ENCODE data around the gene B4GALNT1.

B4GALNT1 gene

DNA sequence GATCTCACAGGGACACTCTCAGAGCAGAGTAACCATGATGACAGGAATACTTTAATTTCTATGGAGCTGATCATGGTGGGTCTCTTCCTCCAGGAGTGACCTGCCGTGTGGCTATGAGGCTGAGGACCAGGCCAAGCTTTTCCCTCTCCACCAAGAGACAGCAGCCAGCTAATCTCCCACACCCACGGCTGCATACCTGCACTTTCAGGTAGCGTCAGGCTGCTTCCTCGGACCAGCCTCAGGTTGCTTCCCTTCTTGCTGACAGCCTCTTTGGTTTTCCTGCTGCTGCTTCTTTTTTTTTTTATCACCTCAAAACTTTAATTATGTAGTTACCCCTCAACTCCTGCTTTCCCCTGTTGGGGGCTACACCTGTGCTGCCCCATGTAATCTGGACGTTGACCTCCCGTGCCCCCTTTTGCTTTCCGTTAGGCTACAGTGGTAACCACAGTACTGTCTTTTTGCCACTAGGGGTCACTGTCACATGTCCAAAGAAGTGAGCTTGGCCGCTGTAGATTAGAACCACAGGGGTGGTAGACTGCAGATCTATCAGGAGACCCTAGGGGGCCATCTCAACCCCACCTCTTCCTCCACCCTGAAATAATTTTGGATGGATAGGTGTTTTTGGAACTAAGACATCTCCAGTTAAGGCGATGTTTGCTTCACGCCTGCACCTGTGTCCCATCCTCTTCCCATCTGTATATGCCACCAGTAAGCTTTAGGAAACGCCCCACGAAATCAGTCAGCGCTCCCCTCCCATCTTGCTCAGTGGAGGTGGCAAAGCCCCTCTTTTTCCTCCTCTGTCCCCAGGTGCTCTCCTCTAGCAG, 49.8 kb downstream of the B4GALNT1 start:
- peak; percentile 52 for DNase-seq

- no peak for DNase-seq
Measured at GRCh38 chr12:57582440-57582839, 50.6 kb downstream of the B4GALNT1 start.

DNA sequence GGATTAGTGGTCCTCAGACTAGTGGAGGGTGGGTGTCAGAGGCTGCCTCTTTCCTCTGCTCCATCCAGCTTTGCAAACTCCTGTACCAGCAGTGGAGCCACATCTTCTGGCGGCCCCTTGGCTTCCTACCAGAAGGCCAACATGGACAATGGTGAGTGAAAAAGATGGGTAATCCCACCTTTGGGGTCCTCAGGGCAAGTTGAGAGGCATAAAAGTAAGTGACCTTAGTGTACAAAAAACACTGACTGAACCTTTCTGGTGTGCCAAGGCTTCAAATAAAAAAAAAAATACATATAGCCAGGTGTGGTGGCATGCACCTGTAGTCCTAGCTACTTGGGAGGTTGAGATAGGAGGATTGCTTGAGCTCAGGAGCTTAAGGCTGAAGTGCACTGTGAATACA, 51.2 kb downstream of the B4GALNT1 start:
- DNase-seq, result no peak

GRCh38 chr12:57580466-57580795, 52.6 kb downstream of the B4GALNT1 start:
- DNase-seq, result no peak

- no peak for DNase-seq
Measured at GRCh38 chr12:57579677-57580465, 53.1 kb downstream of the B4GALNT1 start.

- no peak for DNase-seq
Measured at GRCh38 chr12:57579011-57579410, 54.0 kb downstream of the B4GALNT1 start.

DNA sequence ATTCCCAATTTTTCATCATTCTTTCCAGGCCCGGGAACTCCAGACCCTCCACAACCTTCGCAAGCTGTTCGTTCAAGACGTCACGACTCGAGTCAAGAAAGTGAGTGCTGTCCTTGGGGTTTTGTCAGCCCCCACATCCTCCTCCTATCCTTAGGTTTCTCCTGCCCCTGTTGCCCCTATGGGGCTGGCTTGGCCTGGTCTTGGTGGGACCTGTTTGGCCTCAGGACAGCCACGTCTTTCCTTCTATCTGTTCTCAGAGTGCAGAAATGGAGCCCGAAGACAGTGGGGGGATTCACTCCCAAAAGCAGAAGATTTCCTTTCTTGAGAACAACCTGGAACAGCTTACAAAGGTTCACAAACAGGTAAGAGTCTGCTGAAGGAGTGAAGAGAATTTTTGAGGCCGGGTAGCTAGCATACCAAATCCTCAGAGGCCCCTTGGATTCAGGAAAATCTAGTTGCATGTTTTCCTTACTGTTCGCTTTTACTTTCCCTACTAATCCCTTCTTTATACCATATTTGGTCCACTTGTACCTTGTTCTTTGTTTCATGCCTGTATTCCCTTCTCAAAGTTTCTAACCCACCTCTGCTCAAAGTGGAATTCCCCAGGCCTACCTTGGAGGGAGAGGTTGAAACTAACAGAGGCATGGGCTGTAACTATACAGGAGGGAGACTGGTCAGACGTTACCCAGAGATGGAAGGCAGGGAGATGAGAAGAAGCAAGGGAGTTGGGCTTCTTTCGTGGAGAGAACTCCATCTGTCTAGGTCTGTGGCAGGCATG, 54.8 kb downstream of the B4GALNT1 start:
- DNase-seq, result no peak

DNA sequence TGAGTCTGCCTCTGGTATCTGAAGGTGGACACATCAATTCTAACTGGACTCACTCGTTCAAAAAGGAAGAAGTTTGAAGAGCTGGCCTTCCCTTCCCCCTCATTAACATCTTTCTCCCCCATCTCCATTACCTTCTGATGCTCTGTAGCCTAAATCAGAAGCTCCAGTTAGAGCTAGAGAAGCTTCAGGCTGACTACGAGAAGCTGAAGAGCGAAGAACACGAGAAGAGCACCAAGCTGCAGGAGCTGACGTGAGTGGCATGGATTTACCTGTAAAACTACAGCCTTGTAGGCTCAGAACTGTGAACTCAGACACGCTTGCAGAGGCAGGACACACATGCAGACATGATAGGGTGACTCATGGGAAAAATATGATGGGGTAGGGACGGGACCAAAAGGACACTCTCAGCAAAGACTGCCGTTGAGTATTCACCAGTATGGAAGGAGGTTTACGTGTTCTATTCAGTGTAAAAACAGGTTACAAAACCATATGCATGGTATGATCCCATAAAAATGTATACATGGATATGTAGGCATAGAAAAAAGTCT, 56.3 kb downstream of the B4GALNT1 start:
- no peak for DNase-seq
